Calu3 (cell line): ENCODE results near the gene ERC2. TPM values are rescaled to one million over a fixed set of nuclear protein-coding genes. Genes with fewer than 3 reads are reported as not detected.

ENCODE experiments used
- BruUV-seq: library from RNA; stranded (reverse); fragments of 400-500 nt; replicated peaks from 2 replicates; lab custom pipeline; 2021; lab: Mats Ljungman, UMichigan
- CTCF ChIA-PET: fragments of 300-600 bp; sonication (Branson Sonifier 250); formaldehyde crosslinking; loops from one replicate; lab custom pipeline; 2022; ENCODE audit warnings: antibody characterized with exemption; lab: Charles Lee
- DNase-seq: peaks from one replicate; pipeline ENCODE4 v3.0.0; 2022
- H3K27ac Mint-ChIP-seq: one replicate; pipeline ENCODE4 v1.8.0; 2022; ENCODE audit warnings: mixed read lengths; ENCODE audit not compliant: unreplicated experiment
- H3K27me3 Mint-ChIP-seq: one replicate; pipeline ENCODE4 v1.8.0; 2022; ENCODE audit warnings: mixed read lengths; ENCODE audit not compliant: unreplicated experiment
- H3K36me3 Mint-ChIP-seq: one replicate; pipeline ENCODE4 v1.8.0; 2022; ENCODE audit warnings: mild to moderate bottlenecking, moderate library complexity, mixed read lengths; ENCODE audit not compliant: insufficient read depth, unreplicated experiment
- H3K4me1 Mint-ChIP-seq: one replicate; pipeline ENCODE4 v1.8.0; 2022; ENCODE audit warnings: mild to moderate bottlenecking, low read depth, mixed read lengths; ENCODE audit not compliant: unreplicated experiment
- H3K4me3 Mint-ChIP-seq: one replicate; pipeline ENCODE4 v1.8.0; 2022; ENCODE audit warnings: mild to moderate bottlenecking, low read depth, moderate library complexity, mixed read lengths; ENCODE audit not compliant: unreplicated experiment
- H3K9me3 Mint-ChIP-seq: one replicate; pipeline ENCODE4 v1.8.0; 2022; ENCODE audit warnings: low read depth, mixed read lengths; ENCODE audit not compliant: unreplicated experiment
- CTCF ChIP-seq: fragments of 200-600 bp; IDR thresholded peaks from one replicate; pipeline ENCODE4 v1.8.0; 2022; ENCODE audit warnings: antibody characterized with exemption; ENCODE audit not compliant: unreplicated experiment
- intact Hi-C: fragments of 100-400 bp; cut with micrococcal nuclease; formaldehyde crosslinking; loops from one replicate; pipeline ENCODE4 v1.10.0; 2022; ENCODE audit not compliant: unreplicated experiment
- total RNA-seq: library from RNA; stranded (reverse); gene quantifications from 2 replicates; pipeline ENCODE4 v1.2.3, GENCODE V29; 2022

The ERC2 gene
- total RNA-seq, 1 experiment from 2014 or later = 0.73 TPM

GRCh38 chr3:56089739-56090138 lies 378.5 kb downstream of the ERC2 start:
- intact Hi-C loops = no loop called here
- DNase-seq = no peak
- Mint-ChIP-seq H3K27ac (no peak overlapping the region), H3K4me1 (no peaks in the 10 kb centered on the region), H3K4me3 (no peak overlapping the region), H3K27me3 (peaks cover 31% of the 10 kb centered on the region), H3K36me3 (no peaks in the 10 kb centered on the region), H3K9me3 (no peaks in the 10 kb centered on the region)
- CTCF ChIA-PET = interaction anchor here (0.6 to 1.0 kb wide), 2 partner anchors 162 to 1394 kb away, joined by 3 read pairs; no protein-coding TSS in a partner anchor
- TF ChIP-seq CTCF = no peak
- BruUV-seq = no TSS peak

- no peaks in the 10 kb centered on the region for H3K36me3 Mint-ChIP-seq
- H3K9me3 Mint-ChIP-seq = no peaks in the 10 kb centered on the region
- H3K27ac Mint-ChIP-seq = no peak overlapping the region
- no peaks in the 10 kb centered on the region for H3K4me1 Mint-ChIP-seq
- H3K4me3 Mint-ChIP-seq = no peak overlapping the region
- H3K27me3 Mint-ChIP-seq = peaks cover 31% of the 10 kb centered on the region
- DNase-seq = no peak
- CTCF ChIA-PET = no interaction called here
- intact Hi-C loops = no loop called here
- BruUV-seq = no TSS peak
- TF ChIP-seq CTCF = no peak
Observed at GRCh38 chr3:56087451-56088053, 380.7 kb downstream of the ERC2 start.

- BruUV-seq = no TSS peak
- no peaks in the 10 kb centered on the region for H3K9me3 Mint-ChIP-seq
- H3K27ac Mint-ChIP-seq = no peak overlapping the region
- DNase-seq = no peak
- intact Hi-C loops = no loop called here
- TF ChIP-seq CTCF = no peak
- peaks cover 27% of the 10 kb centered on the region for H3K27me3 Mint-ChIP-seq
- H3K36me3 Mint-ChIP-seq = no peaks in the 10 kb centered on the region
- CTCF ChIA-PET = no interaction called here
- no peak overlapping the region for H3K4me3 Mint-ChIP-seq
- no peaks in the 10 kb centered on the region for H3K4me1 Mint-ChIP-seq
Observed at GRCh38 chr3:56086355-56086754, 381.9 kb downstream of the ERC2 start.

- no peaks in the 10 kb centered on the region for H3K36me3 Mint-ChIP-seq
- intact Hi-C loops = no loop called here
- CTCF ChIA-PET = no interaction called here
- H3K9me3 Mint-ChIP-seq = no peaks in the 10 kb centered on the region
- no peak for TF ChIP-seq CTCF
- no peak overlapping the region for H3K27ac Mint-ChIP-seq
- H3K4me1 Mint-ChIP-seq = no peaks in the 10 kb centered on the region
- no TSS peak for BruUV-seq
- no peak for DNase-seq
- H3K4me3 Mint-ChIP-seq = no peak overlapping the region
- H3K27me3 Mint-ChIP-seq = no peaks in the 10 kb centered on the region
Observed at GRCh38 chr3:56081246-56081645, 387.0 kb downstream of the ERC2 start.
